Esophagus muscularis mucosa (tissue), 4 donors: ENCODE measurements around the gene RMI2.

Experiments used
- EP300 ChIP-seq: sonication (generic); formaldehyde crosslinking; IDR thresholded peaks from one replicate; pipeline ENCODE4 v1.6.1; 2017; ENCODE audit warnings: antibody characterized with exemption
- POLR2A ChIP-seq: fragments of 450-650 bp; IDR thresholded peaks from one replicate; pipeline ENCODE4 v1.6.1; 2017; ENCODE audit warnings: antibody characterized with exemption, moderate library complexity, mild to moderate bottlenecking, low read depth
- POLR2AphosphoS5 ChIP-seq, 2 donors: sonication (generic); formaldehyde crosslinking; IDR thresholded peaks; one replicate each; pipeline ENCODE4 v1.6.1; 2017; ENCODE audit warnings: antibody characterized with exemption in 2 of 2
- TF ChIP-seq, protein P1 (sequence below), 3 experiments: fragments of 200-600 bp in 2 of 3; fragments of 450-650 bp in 1 of 3; sonication (generic) in 2 of 3; IDR thresholded peaks; one replicate each; pipeline ENCODE4 v1.5.1; 2017 to 2019; ENCODE audit warnings: antibody characterized with exemption in 3 of 3, mild to moderate bottlenecking in 2 of 3, moderate library complexity in 1 of 3

DNA sequence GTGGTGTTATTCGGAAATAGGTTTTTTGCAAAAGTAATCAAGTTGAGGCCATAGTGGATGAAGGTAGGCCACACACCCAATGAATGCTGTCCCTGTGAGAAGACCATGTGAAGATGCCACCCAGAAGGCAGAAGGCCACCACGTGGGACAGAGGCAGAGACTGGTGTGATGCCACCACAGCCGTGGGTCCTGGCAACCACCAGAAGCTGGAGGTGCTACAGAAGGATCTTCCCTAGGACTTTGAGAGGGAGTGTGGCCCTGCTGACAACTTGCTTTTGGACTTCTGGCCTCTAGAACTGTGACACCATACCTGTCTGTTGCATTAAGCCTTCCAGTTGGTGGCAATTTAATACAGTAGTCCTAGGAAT, 49.3 kb downstream of the RMI2 start:
- TF ChIP-seq, protein P1, sequence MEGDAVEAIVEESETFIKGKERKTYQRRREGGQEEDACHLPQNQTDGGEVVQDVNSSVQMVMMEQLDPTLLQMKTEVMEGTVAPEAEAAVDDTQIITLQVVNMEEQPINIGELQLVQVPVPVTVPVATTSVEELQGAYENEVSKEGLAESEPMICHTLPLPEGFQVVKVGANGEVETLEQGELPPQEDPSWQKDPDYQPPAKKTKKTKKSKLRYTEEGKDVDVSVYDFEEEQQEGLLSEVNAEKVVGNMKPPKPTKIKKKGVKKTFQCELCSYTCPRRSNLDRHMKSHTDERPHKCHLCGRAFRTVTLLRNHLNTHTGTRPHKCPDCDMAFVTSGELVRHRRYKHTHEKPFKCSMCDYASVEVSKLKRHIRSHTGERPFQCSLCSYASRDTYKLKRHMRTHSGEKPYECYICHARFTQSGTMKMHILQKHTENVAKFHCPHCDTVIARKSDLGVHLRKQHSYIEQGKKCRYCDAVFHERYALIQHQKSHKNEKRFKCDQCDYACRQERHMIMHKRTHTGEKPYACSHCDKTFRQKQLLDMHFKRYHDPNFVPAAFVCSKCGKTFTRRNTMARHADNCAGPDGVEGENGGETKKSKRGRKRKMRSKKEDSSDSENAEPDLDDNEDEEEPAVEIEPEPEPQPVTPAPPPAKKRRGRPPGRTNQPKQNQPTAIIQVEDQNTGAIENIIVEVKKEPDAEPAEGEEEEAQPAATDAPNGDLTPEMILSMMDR (IDR thresholded peaks at IDR 0.05) = no peak
- TF ChIP-seq POLR2A = no peak
- TF ChIP-seq POLR2AphosphoS5 (IDR thresholded peaks at IDR 0.05) = no peak
- TF ChIP-seq EP300 = no peak
